ENCODE data around the gene PNP. TPM values are rescaled to one million over a fixed set of nuclear protein-coding genes. Genes with fewer than 3 reads are reported as not detected.

Gene PNP
- total RNA-seq: 100 to 1,000 TPM; 198 to 236 (median 221) TPM

- Mint-ChIP-seq H3K9me3 (no peaks in the 10 kb centered on the region), H3K4me1 (ENCODE audit: low read depth) (peaks cover 41% of the 10 kb centered on the region), H3K4me3 (peak within 1 kb of the TSS; percentile 94), H3K27me3 (ENCODE audit: low read depth) (no peaks in the 10 kb centered on the region), H3K36me3 (ENCODE audit: insufficient read depth) (peaks cover 27% of the 10 kb centered on the region)
- peak; percentile 83 for DNase-seq
- peak; percentile 93 to 94 for ATAC-seq
These were observed at the start of gene PNP for GRCh38 chr14:20469242-20469889. TSS of gene PNP (plus strand) at chr14:20469406. CDS start at chr14:20469525, 119 bp downstream.

GRCh38 chr14:20419419-20419818 is 49.8 kb upstream of the PNP start:
- peaks cover 11% of the 10 kb centered on the region for H3K4me1 Mint-ChIP-seq (ENCODE audit: low read depth)
- H3K27me3 Mint-ChIP-seq (ENCODE audit: low read depth): no peaks in the 10 kb centered on the region
- DNase-seq (no peak), ATAC-seq (no peak)
- H3K4me3 Mint-ChIP-seq: no peak overlapping the region
- no peaks in the 10 kb centered on the region for H3K9me3 Mint-ChIP-seq
- H3K36me3 Mint-ChIP-seq (ENCODE audit: insufficient read depth): no peaks in the 10 kb centered on the region

GRCh38 chr14:20421267-20421666 is 47.9 kb upstream of the PNP start:
- Mint-ChIP-seq H3K36me3 (ENCODE audit: insufficient read depth) (no peaks in the 10 kb centered on the region), H3K27me3 (ENCODE audit: low read depth) (no peaks in the 10 kb centered on the region), H3K4me3 (no peak overlapping the region), H3K4me1 (ENCODE audit: low read depth) (peaks cover 1% of the 10 kb centered on the region), H3K9me3 (no peaks in the 10 kb centered on the region)
- DNase-seq (no peak), ATAC-seq (no peak)

- Mint-ChIP-seq H3K9me3 (no peaks in the 10 kb centered on the region), H3K4me3 (no peak overlapping the region), H3K4me1 (ENCODE audit: low read depth) (peaks cover 8% of the 10 kb centered on the region), H3K27me3 (ENCODE audit: low read depth) (no peaks in the 10 kb centered on the region), H3K36me3 (ENCODE audit: insufficient read depth) (no peaks in the 10 kb centered on the region)
- DNase-seq: no peak
- ATAC-seq: no peak
These were observed 46.3 kb upstream of the PNP start for GRCh38 chr14:20422886-20423285.

- ATAC-seq (no peak), DNase-seq (no peak)
- no peak overlapping the region for H3K4me3 Mint-ChIP-seq
- H3K36me3 Mint-ChIP-seq (ENCODE audit: insufficient read depth): no peaks in the 10 kb centered on the region
- peaks cover 24% of the 10 kb centered on the region for H3K4me1 Mint-ChIP-seq (ENCODE audit: low read depth)
- H3K27me3 Mint-ChIP-seq (ENCODE audit: low read depth): no peaks in the 10 kb centered on the region
- H3K9me3 Mint-ChIP-seq: no peaks in the 10 kb centered on the region
These were observed 44.4 kb upstream of the PNP start for GRCh38 chr14:20424851-20425250.

GRCh38 chr14:20427231-20428009 is 41.8 kb upstream of the PNP start:
- Mint-ChIP-seq H3K9me3 (no peaks in the 10 kb centered on the region), H3K36me3 (ENCODE audit: insufficient read depth) (no peaks in the 10 kb centered on the region), H3K27me3 (ENCODE audit: low read depth) (no peaks in the 10 kb centered on the region), H3K4me3 (peak overlapping the region; percentile 13), H3K4me1 (ENCODE audit: low read depth) (peaks cover 25% of the 10 kb centered on the region)
- ATAC-seq: peak; percentile 56 to 59
- DNase-seq: no peak

- peak overlapping the region; percentile 13 for H3K4me3 Mint-ChIP-seq
- H3K27me3 Mint-ChIP-seq (ENCODE audit: low read depth): no peaks in the 10 kb centered on the region
- no peak for ATAC-seq
- DNase-seq: no peak
- peaks cover 25% of the 10 kb centered on the region for H3K4me1 Mint-ChIP-seq (ENCODE audit: low read depth)
- no peaks in the 10 kb centered on the region for H3K36me3 Mint-ChIP-seq (ENCODE audit: insufficient read depth)
- H3K9me3 Mint-ChIP-seq: no peaks in the 10 kb centered on the region
These were observed 41.2 kb upstream of the PNP start for GRCh38 chr14:20428010-20428365.

- ATAC-seq (no peak), DNase-seq (no peak)
- Mint-ChIP-seq H3K4me1 (ENCODE audit: low read depth) (peaks cover 25% of the 10 kb centered on the region), H3K4me3 (no peak overlapping the region), H3K36me3 (ENCODE audit: insufficient read depth) (no peaks in the 10 kb centered on the region), H3K27me3 (ENCODE audit: low read depth) (no peaks in the 10 kb centered on the region), H3K9me3 (no peaks in the 10 kb centered on the region)
These were observed 40.4 kb upstream of the PNP start for GRCh38 chr14:20428802-20429201.

GRCh38 chr14:20429801-20430669 is 39.2 kb upstream of the PNP start:
- peaks cover 25% of the 10 kb centered on the region for H3K4me1 Mint-ChIP-seq (ENCODE audit: low read depth)
- DNase-seq: no peak
- H3K27me3 Mint-ChIP-seq (ENCODE audit: low read depth): no peaks in the 10 kb centered on the region
- H3K36me3 Mint-ChIP-seq (ENCODE audit: insufficient read depth): no peaks in the 10 kb centered on the region
- H3K9me3 Mint-ChIP-seq: no peaks in the 10 kb centered on the region
- no peak overlapping the region for H3K4me3 Mint-ChIP-seq
- ATAC-seq: peak; percentile 20 to 32

- no peak for DNase-seq
- Mint-ChIP-seq H3K36me3 (ENCODE audit: insufficient read depth) (no peaks in the 10 kb centered on the region), H3K9me3 (no peaks in the 10 kb centered on the region), H3K27me3 (ENCODE audit: low read depth) (no peaks in the 10 kb centered on the region), H3K4me1 (ENCODE audit: low read depth) (peaks cover 10% of the 10 kb centered on the region), H3K4me3 (no peak overlapping the region)
- no peak for ATAC-seq
These were observed 34.3 kb upstream of the PNP start for GRCh38 chr14:20434701-20435581.

GRCh38 chr14:20435582-20436362 is 33.4 kb upstream of the PNP start, which contains the start of gene KLHL33:
TSS of gene KLHL33 (minus strand) at chr14:20436166. CDS start at chr14:20435811, 355 bp downstream.
- Mint-ChIP-seq H3K4me3 (no peak within 1 kb of the TSS), H3K4me1 (ENCODE audit: low read depth) (peaks cover 15% of the 10 kb centered on the region), H3K36me3 (ENCODE audit: insufficient read depth) (no peaks in the 10 kb centered on the region), H3K9me3 (no peaks in the 10 kb centered on the region), H3K27me3 (ENCODE audit: low read depth) (no peaks in the 10 kb centered on the region)
- no peak for DNase-seq
- no peak for ATAC-seq

GRCh38 chr14:20436363-20436755 is 32.8 kb upstream of the PNP start:
- Mint-ChIP-seq H3K4me3 (no peak overlapping the region), H3K27me3 (ENCODE audit: low read depth) (no peaks in the 10 kb centered on the region), H3K36me3 (ENCODE audit: insufficient read depth) (no peaks in the 10 kb centered on the region), H3K4me1 (ENCODE audit: low read depth) (peaks cover 21% of the 10 kb centered on the region), H3K9me3 (no peaks in the 10 kb centered on the region)
- ATAC-seq (no peak), DNase-seq (no peak)

GRCh38 chr14:20438664-20439063 is 30.5 kb upstream of the PNP start:
- Mint-ChIP-seq H3K9me3 (no peaks in the 10 kb centered on the region), H3K4me3 (no peak overlapping the region)
- DNase-seq: no peak

More at GRCh38 chr14:20438664-20439063, 30.5 kb upstream of the PNP start:
- Mint-ChIP-seq H3K4me1 (ENCODE audit: low read depth) (peaks cover 25% of the 10 kb centered on the region), H3K36me3 (ENCODE audit: insufficient read depth) (peaks cover 7% of the 10 kb centered on the region), H3K27me3 (ENCODE audit: low read depth) (no peaks in the 10 kb centered on the region)
- ATAC-seq: no peak
